HG03064 (cell line): Measurements from ENCODE around the gene CPXM2.
"Not testable (repeated sequence)": the region's sequence is repeated elsewhere in the genome, so short reads cannot be mapped to it uniquely, and the experiment has no call there.

Experiments
- ATAC-seq: cut with Tn5 transposase; IDR thresholded peaks from one replicate; pipeline ENCODE4 v1.9.1; 2021; ENCODE audit warnings: low read depth; ENCODE audit not compliant: unreplicated experiment

The CPXM2 gene

GRCh38 chr10:123747426-123747825 lies 144.2 kb downstream of the CPXM2 start:
- no peak for ATAC-seq

GRCh38 chr10:123746942-123747341 lies 144.7 kb downstream of the CPXM2 start:
- ATAC-seq: no peak

GRCh38 chr10:123746520-123746919 lies 145.1 kb downstream of the CPXM2 start:
- no peak for ATAC-seq

GRCh38 chr10:123746061-123746460 lies 145.5 kb downstream of the CPXM2 start:
- no peak for ATAC-seq

DNA sequence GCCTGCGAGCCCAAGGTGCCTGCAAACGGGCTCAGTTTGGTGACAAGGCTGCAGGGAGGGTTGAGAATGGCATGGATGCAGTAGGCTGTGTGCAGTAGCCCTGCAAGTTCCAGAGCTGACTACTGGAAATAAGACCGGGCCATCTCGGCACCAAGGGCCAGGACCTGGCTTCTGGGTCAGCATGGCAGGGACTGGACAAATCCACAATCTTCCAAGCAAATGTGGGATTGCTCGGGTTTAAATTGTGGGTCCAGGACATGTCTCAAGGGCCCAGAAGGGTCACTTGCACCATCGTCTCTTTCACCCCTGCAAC lies 147.4 kb downstream of the CPXM2 start:
- no peak for ATAC-seq

DNA sequence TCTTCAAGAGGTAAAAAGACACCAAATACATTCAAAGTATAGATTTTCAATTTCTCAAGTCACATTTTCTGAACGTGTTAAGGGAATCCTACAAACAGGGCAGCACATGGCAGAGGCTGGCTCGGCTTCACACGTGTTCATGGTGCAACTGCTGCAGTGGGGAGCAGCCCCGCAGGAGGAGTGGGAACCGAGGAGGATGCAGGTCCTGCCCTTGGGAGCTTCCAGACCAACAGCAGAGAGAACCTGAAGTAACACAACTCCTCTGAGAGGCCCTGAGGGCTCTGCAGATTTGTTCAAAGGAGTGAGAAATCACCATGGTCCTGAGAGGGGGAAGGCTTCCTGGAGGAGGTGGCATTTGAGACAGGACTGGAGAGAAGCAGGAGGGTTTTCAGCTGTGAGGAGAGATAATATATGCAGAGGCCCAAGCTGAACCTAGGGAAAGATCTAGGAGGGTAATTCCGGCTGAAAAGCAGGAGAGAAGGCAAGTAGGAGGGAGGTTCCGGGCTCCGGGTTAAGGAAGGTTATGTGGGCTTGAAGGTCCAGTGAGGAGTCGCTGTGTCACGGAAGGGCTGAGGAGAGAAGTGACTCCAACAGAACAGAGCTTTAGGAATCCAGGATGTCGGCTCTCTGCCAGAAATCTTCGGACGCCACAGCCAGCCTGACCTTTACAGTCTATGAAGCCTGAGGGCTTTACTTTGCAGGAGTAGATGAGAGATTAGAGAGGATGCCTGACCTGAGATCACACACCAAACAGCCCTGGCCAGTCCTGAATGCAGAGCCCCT lies 148.0 kb downstream of the CPXM2 start:
- no peak for ATAC-seq

GRCh38 chr10:123742751-123743440 lies 148.7 kb downstream of the CPXM2 start:
- no peak for ATAC-seq

DNA sequence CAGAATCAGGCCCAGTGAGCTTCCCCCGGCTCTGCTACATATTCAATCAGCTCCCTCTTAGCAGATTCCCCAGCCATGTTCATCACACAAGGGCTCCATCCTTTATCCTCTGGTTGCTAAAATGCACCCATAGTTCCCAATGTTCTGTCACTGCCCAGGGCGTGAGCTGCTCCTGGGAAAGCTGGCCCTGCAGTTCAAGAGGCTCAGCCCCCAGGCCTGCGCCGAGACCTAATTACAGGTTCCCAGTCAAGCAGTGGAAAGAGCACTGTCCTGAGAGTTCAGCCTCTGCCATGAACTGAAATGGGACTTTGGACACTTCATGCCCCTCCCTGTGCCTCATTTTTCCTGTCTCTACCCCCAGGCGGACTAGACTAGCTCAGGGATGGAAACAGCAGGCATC lies 149.9 kb downstream of the CPXM2 start:
- no peak for ATAC-seq

DNA sequence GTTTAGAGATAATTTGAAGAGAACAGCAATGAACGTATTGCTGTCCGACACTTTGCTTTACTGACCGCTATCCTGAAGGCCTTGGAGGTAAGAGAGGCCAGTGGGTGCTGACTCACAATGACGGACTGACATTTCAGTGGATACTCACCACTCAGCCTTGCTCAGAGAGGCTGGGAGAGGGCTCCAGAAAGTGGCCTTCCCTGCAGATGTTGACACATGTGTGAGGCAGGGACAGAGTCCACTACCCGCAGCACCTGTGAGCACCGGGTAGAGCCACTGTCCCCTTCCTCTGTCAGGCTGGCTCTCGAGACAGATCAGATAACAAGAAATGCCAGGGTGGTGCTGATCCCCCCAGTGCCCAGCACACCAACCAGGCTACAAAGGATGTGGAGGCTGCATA lies 150.5 kb downstream of the CPXM2 start:
- no peak for ATAC-seq

- not testable (repeated sequence) for ATAC-seq
Observed at GRCh38 chr10:123736917-123737316, 154.7 kb downstream of the CPXM2 start.

- no peak for ATAC-seq
Observed at GRCh38 chr10:123729523-123729922, 162.1 kb downstream of the CPXM2 start.

DNA sequence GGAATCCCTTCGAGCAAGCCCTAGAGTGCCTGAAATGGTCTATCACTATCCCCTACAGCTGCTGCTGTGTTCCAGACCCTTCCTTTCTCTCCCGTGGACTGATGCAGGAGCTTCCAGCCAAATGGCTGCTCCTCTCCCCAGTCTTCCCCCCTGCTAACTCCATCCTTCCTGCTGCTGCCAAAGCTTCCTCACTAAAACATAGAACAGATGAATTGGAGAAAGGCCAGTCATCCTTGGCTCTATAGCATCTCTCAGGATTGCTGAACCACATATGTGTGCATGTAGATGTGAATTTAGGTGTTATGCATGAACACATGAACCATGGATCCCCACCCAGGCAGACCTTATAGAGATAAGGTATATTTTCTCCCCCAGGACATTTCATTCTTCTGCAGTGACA lies 164.8 kb downstream of the CPXM2 start:
- ATAC-seq: no peak

GRCh38 chr10:123726381-123726780 lies 165.2 kb downstream of the CPXM2 start:
- ATAC-seq: no peak

DNA sequence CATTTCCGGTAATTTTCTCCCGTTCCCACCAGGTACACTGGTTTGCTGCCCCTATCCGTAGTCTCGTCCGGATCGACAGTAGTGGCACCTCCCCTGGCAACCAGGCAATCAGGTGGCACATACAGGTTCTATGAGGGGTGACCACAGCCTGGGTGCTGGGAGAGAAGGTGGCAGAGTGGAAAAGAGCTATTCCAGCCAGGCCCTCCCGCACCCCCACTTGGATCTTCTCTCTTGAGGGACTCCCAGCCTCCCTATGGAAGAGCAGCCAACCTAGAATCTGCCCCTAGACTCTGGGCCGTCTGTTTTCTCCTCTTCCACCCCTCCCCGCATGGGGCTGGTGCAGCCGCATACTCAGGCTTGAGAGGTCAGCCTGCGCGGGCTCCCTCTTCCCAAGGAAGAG lies 166.9 kb downstream of the CPXM2 start:
- no peak for ATAC-seq

GRCh38 chr10:123722351-123722750 lies 169.3 kb downstream of the CPXM2 start:
- ATAC-seq: no peak

GRCh38 chr10:123721441-123722049 lies 170.1 kb downstream of the CPXM2 start:
- no peak for ATAC-seq

DNA sequence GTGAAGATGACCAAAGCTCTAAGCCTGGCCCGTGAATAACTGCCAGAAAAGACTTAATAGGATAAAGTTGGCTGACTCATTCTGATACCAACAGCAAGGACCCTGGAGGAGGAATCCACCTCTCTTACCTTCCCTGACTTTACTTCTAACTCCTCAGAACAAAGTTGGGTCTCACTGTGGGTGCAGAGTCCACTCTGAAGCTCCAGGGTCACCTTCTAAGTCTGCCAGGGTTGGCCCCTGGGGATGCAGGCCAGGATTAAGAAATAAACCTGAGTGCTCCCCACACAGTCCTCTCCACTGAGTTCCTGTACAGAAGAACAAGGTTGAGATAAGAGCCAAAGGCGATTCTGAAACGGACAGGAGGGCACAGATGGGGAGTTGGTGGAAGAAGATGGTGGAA lies 171.1 kb downstream of the CPXM2 start:
- ATAC-seq: no peak

- no peak for ATAC-seq
Observed at GRCh38 chr10:123718544-123719060, 173.0 kb downstream of the CPXM2 start.

GRCh38 chr10:123717336-123717735 lies 174.3 kb downstream of the CPXM2 start:
- ATAC-seq: no peak

DNA sequence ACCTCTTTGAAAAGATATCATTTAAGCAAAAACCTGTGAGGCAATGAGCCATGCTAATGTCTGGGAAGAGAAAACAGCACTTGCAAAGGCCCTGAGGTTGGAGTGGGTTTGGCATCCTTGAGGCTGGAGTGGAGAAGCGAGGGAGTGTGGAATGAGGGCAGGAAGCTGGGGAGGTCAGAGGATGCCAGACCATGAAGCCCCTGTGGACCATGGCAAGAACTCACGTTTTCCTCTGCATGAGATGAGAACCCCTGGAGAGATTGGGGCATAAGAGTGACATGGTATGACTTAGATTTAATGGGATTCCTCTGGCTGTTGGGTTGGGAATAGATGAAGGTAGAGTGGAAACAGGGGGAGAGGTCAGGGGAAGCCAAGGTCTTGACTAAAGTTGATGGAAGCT lies 176.1 kb downstream of the CPXM2 start:
- ATAC-seq: no peak

- ATAC-seq: no peak
Observed at GRCh38 chr10:123706236-123706635, 185.4 kb downstream of the CPXM2 start.

GRCh38 chr10:123704812-123705211 lies 186.8 kb downstream of the CPXM2 start:
- ATAC-seq: no peak
